ENCODE data around the gene DNER. TPM values are rescaled to one million over a fixed set of nuclear protein-coding genes. Genes with fewer than 3 reads are reported as not detected.

Gene DNER
- total and polyA plus RNA-seq, 2 donors (not counting 1 experiment from before 2014, with no cell fraction given): not detected

- H3K79me2 ChIP-seq (ENCODE audit: control insufficient read depth, insufficient read depth, low read length): no peaks in the 10 kb centered on the region
- H3K27ac ChIP-seq (ENCODE audit: low read length in 2 of 2): no peak overlapping the region
- Mint-ChIP-seq H3K4me1 (no peaks in the 10 kb centered on the region), H3K4me3 (no peak overlapping the region), H3K27me3 (peaks cover 7% of the 10 kb centered on the region), H3K9me3 (ENCODE audit: insufficient read depth) (peaks cover 8% of the 10 kb centered on the region), H3K27ac (no peak overlapping the region)
- ChIA-PET POLR2A (no interaction called here), CTCF (no interaction called here)
- ATAC-seq (ENCODE audit: low read depth) (no peak), DNase-seq (no peak)
- TF ChIP-seq CTCF (IDR thresholded peaks at IDR 0.05) (no peak), EZH2 (IDR thresholded peaks at IDR 0.05; ENCODE audit: borderline replicate concordance, insufficient read depth, low read depth, low read length, poor library complexity, severe bottlenecking) (no peak)
- H3K36me3 ChIP-seq (replicated peaks in 1 of 2; ENCODE audit: control extremely low read depth in 1 of 2, control insufficient read depth in 1 of 2, extremely low read depth in 1 of 2, insufficient read depth in 2 of 2, low read length in 1 of 2): no peaks in the 10 kb centered on the region
- no peak overlapping the region for H2AFZ ChIP-seq (ENCODE audit: insufficient read depth, low read depth, low read length, poor library complexity, severe bottlenecking)
- H3K9me3 ChIP-seq (ENCODE audit: control extremely low read depth in 1 of 3, control insufficient read depth in 2 of 3, insufficient read depth in 1 of 3, low read length in 2 of 3): peaks cover 0 to 7% (median 0%) of the 10 kb centered on the region in 3 donors
- WGBS (ENCODE audit: insufficient coverage): 95% methylated on average over 2 of the region's 4 CpGs
- H3K27me3 ChIP-seq (replicated peaks in 1 of 4; ENCODE audit: control extremely low read depth in 1 of 4, control insufficient read depth in 3 of 4, insufficient read depth in 4 of 4, low read length in 3 of 4): no peaks in the 10 kb centered on the region
- no peak overlapping the region for H3K4me2 ChIP-seq (replicated peaks; ENCODE audit: low read depth, low read length, poor library complexity, severe bottlenecking)
- H3K4me3 ChIP-seq (ENCODE audit: control extremely low read depth in 1 of 5, extremely low read depth in 1 of 5, insufficient read depth in 1 of 5, low read depth in 2 of 5, low read length in 4 of 5): no peak overlapping the region
- H3K9ac ChIP-seq (ENCODE audit: low read length): no peak overlapping the region
- no peaks in the 10 kb centered on the region for H3K4me1 ChIP-seq (ENCODE audit: control insufficient read depth in 2 of 2, insufficient read depth in 2 of 2, low read length in 2 of 2)
- intact Hi-C loops (cut with micrococcal nuclease): no loop called here
- no peaks in the 10 kb centered on the region for H4K20me1 ChIP-seq (ENCODE audit: control insufficient read depth, insufficient read depth, low read length, poor library complexity, severe bottlenecking)
These were observed 226.1 kb downstream of the DNER start for GRCh38 chr2:229488232-229488631.

GRCh38 chr2:229486673-229487072, 227.7 kb downstream of the DNER start:
- no peaks in the 10 kb centered on the region for H3K79me2 ChIP-seq (ENCODE audit: control insufficient read depth, insufficient read depth, low read length)
- intact Hi-C loops (cut with micrococcal nuclease): no loop called here
- Mint-ChIP-seq H3K9me3 (ENCODE audit: insufficient read depth) (peaks cover 8% of the 10 kb centered on the region), H3K27ac (no peak overlapping the region), H3K4me3 (no peak overlapping the region), H3K27me3 (peaks cover 7% of the 10 kb centered on the region), H3K4me1 (no peaks in the 10 kb centered on the region)
- H3K36me3 ChIP-seq (replicated peaks in 1 of 2; ENCODE audit: control extremely low read depth in 1 of 2, control insufficient read depth in 1 of 2, extremely low read depth in 1 of 2, insufficient read depth in 2 of 2, low read length in 1 of 2): no peaks in the 10 kb centered on the region
- WGBS (ENCODE audit: insufficient coverage): no CpG with 5 or more reads among the region's 3 CpGs
- ATAC-seq (ENCODE audit: low read depth): no peak
- no peak overlapping the region for H3K4me3 ChIP-seq (ENCODE audit: control extremely low read depth in 1 of 5, extremely low read depth in 1 of 5, insufficient read depth in 1 of 5, low read depth in 2 of 5, low read length in 4 of 5)
- no peak overlapping the region for H2AFZ ChIP-seq (ENCODE audit: insufficient read depth, low read depth, low read length, poor library complexity, severe bottlenecking)
- no peaks in the 10 kb centered on the region for H4K20me1 ChIP-seq (ENCODE audit: control insufficient read depth, insufficient read depth, low read length, poor library complexity, severe bottlenecking)
- ChIA-PET POLR2A (no interaction called here), CTCF (no interaction called here)
- DNase-seq: no peak
- no peak overlapping the region for H3K27ac ChIP-seq (ENCODE audit: low read length in 2 of 2)
- TF ChIP-seq EZH2 (IDR thresholded peaks at IDR 0.05; ENCODE audit: borderline replicate concordance, insufficient read depth, low read depth, low read length, poor library complexity, severe bottlenecking): no peak
- TF ChIP-seq CTCF (IDR thresholded peaks at IDR 0.05): no peak
- H3K9me3 ChIP-seq (ENCODE audit: control extremely low read depth in 1 of 3, control insufficient read depth in 2 of 3, insufficient read depth in 1 of 3, low read length in 2 of 3): peaks cover 0 to 7% (median 0%) of the 10 kb centered on the region in 3 donors
- no peaks in the 10 kb centered on the region for H3K4me1 ChIP-seq (ENCODE audit: control insufficient read depth in 2 of 2, insufficient read depth in 2 of 2, low read length in 2 of 2)
- no peak overlapping the region for H3K4me2 ChIP-seq (replicated peaks; ENCODE audit: low read depth, low read length, poor library complexity, severe bottlenecking)
- no peaks in the 10 kb centered on the region for H3K27me3 ChIP-seq (replicated peaks in 1 of 4; ENCODE audit: control extremely low read depth in 1 of 4, control insufficient read depth in 3 of 4, insufficient read depth in 4 of 4, low read length in 3 of 4)
- no peak overlapping the region for H3K9ac ChIP-seq (ENCODE audit: low read length)
